Activated CD4-positive, alpha-beta T cell treated with anti-CD3 and anti-CD28 coated beads, Interleukin-10, Interleukin-2, amounts not matched to agents 100 ng/mL and 50 ng/mL, durations not matched to agents 16 hours and 8 hours (primary cell): ENCODE measurements around the gene DKC1.

ENCODE experiments used
- DNase-seq: peaks from one replicate; pipeline ENCODE4 v3.0.0-alpha.2; 2020

DKC1 gene

DNA sequence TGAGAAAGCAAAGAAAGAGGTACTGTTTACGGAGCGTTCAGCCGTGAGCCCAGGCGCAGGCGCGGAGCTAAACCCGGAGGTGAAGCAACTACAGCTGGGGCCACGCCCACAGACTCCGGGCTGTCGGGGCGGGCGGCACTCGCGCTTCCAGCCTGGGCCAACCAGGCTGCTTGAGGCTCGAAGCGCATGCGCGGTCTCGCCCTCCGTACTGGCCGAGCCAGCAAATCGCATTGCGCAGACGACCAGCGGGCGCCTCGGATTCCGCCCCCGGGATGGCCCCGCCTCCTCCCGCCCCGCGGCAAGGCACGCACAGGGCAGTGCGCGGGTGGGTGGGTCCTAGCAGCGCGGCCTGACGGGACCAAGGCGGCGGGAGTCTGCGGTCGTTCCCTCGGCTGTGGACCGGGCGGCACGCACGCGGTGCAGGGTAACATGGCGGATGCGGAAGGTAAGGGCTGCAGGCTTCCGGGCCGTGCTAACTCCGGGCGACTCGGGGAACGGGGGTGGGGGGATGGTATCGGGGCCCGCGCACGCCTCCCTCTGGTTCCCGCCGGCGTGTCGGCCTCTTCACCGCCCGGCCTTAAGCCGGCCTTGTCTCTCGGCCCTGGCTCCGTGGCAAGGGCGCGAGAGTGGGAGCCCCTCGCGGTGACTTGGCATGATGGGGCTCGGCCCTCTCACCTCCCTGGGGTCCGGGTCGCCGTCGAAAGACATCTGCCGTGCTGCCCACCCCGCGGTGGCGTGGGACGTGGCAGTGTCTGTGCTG, at the start of gene DKC1:
Gene DKC1, plus strand, starts transcription at position 328 of the 760 bp plus-strand sequence. Its CDS starts 102 bp downstream, at position 430.
- DNase-seq = peak; percentile 98

DNA sequence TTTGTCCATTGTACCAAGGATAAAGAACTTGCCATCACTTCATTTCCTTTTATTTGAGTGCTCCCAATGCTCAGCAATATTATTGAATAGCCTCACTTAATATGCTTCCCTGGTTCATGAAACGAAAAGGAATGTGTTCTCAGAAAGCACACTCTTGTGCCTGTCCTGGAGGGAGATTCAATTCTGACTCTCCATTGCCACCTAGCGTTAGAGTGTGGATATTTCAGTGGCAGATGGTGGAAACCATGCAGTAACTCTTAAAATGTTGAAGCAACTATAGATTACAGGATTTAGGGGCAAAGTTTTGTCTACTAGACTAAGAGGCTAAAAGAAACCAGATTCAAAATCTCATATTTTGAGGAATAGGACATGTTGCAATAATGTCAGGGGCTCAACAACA, 47.7 kb upstream of the DKC1 start:
- DNase-seq = peak; percentile 75

GRCh38 chrX:154715825-154716224, 46.8 kb upstream of the DKC1 start:
- DNase-seq = no peak

- DNase-seq = peak; percentile 46
Measured at GRCh38 chrX:154717824-154718223, 44.8 kb upstream of the DKC1 start.

DNA sequence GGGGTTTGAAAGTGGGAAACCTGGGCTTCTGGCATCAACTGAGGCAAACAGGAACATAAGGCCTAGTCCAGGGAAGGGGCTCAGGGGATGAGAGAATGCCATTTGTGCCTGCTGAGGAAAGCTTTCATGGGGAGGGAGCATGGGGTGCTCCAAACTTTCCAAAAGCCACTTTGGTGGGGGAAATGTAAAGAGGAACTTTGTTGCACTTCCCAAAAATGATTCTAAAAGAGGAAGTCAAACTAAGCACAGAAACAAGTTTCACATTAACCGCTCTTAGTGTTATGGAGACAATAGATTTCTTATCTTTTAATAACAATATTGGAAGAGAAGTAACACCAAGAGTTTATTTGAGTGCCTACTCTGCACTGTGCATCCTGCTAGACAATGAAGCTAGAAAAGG, 44.0 kb upstream of the DKC1 start:
- DNase-seq = no peak

GRCh38 chrX:154719132-154719675, 43.5 kb upstream of the DKC1 start:
- DNase-seq = peak; percentile 84

- no peak for DNase-seq
Measured at GRCh38 chrX:154720067-154720466, 42.6 kb upstream of the DKC1 start.

- no peak for DNase-seq
Measured at GRCh38 chrX:154721155-154721554, 41.5 kb upstream of the DKC1 start.

GRCh38 chrX:154724993-154725756, 37.5 kb upstream of the DKC1 start:
- DNase-seq = no peak

- no peak for DNase-seq
Measured at GRCh38 chrX:154727418-154727817, 35.2 kb upstream of the DKC1 start.

- DNase-seq = no peak
Measured at GRCh38 chrX:154727871-154728270, 34.8 kb upstream of the DKC1 start.

DNA sequence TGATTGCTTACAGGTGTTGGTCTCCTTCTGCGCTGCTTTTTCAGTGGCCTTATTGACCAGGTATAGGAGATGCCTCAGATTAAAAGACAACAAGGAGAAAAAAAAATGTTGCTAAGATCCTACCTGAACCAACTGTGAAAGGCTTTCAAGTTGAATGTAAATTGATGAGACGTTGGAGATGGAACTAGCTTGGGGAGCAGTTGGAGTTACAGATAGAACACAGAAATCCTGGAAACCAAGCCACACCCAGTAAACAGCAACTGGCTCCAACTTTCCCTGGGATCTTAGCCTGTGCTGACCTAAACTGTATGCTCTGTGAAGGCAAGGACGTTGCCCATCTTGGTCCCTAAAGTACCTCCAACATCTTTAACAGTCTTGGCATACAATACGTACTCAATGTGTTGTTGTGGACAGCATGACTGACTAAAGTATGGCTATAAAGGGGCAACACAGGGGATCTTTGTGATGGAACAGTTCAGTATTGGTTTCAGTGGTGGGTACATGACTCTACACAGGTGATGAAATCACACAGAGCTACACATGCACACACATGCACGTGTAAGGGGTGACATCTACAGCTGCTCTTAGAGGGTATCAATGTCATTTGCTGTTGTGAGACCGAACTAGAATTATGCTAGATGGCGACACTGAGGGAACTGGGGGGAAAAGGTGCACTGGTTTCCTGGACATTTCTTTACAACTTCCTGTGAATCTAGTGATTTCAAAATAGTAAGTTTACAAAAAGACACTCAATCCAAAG, 34.1 kb upstream of the DKC1 start:
- DNase-seq = no peak

DNA sequence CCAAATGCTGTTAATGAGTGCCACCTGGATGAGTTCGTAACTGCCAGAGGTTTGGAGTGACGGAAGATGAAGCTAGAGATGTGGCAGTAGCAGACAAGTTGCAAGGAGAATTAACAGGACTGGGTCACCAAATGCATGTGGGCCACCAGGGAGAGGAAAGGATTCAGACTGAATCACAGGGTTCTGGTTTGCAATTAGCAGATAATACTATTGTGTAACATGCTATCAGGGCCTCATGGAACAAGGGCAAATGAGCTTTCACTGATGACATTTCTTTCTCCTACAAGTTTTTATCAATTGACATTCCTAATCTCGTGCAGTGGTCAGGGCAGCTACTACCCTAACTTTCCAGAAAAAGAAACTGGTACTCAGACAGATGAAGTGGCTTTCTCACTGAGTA, 33.2 kb upstream of the DKC1 start:
- DNase-seq = no peak

DNA sequence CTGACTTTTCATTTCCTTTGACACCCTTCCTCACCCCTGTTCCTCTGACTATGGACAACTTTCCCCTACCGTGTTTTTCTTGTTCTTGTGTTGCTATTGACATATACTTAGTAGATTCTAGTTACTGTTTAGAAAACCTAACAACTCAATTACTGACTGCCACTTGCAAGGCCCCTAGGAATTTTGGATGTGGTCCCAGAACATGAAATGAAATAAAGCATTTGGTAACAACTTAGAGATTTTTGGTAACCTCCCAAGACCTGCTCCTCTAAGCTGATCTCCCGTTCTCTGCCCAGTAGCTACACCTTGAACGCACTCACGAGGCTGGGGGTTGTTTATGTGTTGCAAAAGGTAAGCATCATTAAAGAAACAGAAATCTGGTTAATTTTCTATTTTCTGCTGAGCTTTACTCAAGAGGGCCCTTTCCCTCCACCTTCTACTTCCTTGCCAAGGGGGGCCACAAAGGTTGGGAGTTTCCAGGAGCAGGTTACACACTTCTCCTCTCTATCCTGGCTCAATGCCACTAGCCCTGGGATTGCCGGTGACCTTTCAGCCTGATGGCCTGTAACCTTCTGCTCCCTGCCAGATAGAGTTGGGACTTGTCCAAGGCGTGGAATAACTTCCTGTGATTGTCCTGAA, 32.3 kb upstream of the DKC1 start:
- no peak for DNase-seq

- no peak for DNase-seq
Measured at GRCh38 chrX:154731184-154731583, 31.5 kb upstream of the DKC1 start.

- peak; percentile 32 for DNase-seq
Measured at GRCh38 chrX:154731881-154732280, 30.8 kb upstream of the DKC1 start.

GRCh38 chrX:154732421-154733065, 30.1 kb upstream of the DKC1 start:
- DNase-seq = peak; percentile 34

GRCh38 chrX:154733066-154733425, 29.6 kb upstream of the DKC1 start:
- peak; percentile 44 for DNase-seq

GRCh38 chrX:154734061-154734781, 28.4 kb upstream of the DKC1 start:
- DNase-seq = peak; percentile 67

GRCh38 chrX:154735695-154736393, 26.8 kb upstream of the DKC1 start:
- no peak for DNase-seq

GRCh38 chrX:154737136-154737535, 25.5 kb upstream of the DKC1 start:
- no peak for DNase-seq
